Muscle layer of duodenum (tissue), 2 donors: ENCODE results near the gene FGF5.
"Not testable (repeated sequence)": the region's sequence is repeated elsewhere in the genome, so short reads cannot be mapped to it uniquely, and the experiment has no call there.

Experiments
- H3K27ac ChIP-seq: one replicate; pipeline ENCODE4 v1.7.0; 2013; ENCODE audit warnings: mild to moderate bottlenecking, low read length
- H3K27me3 ChIP-seq: one replicate; pipeline ENCODE4 v1.7.0; 2013; ENCODE audit warnings: low read depth, mild to moderate bottlenecking, control low read depth, low read length
- H3K36me3 ChIP-seq, 2 donors: one replicate each; pipeline ENCODE4 v1.7.0; 2013; ENCODE audit warnings: low read length in 2 of 2, control low read depth in 1 of 2, mild to moderate bottlenecking in 1 of 2; ENCODE audit not compliant: insufficient read depth in 2 of 2, control insufficient read depth in 1 of 2
- H3K4me1 ChIP-seq, 2 donors: one replicate each; pipeline ENCODE4 v1.7.0; 2013; ENCODE audit warnings: low read length in 2 of 2, mild to moderate bottlenecking in 2 of 2, control low read depth in 1 of 2, moderate library complexity in 1 of 2; ENCODE audit not compliant: insufficient read depth in 2 of 2, control insufficient read depth in 1 of 2
- H3K4me3 ChIP-seq, 2 donors: one replicate each; pipeline ENCODE4 v1.7.0; 2013; ENCODE audit warnings: low read length in 2 of 2, low read depth in 1 of 2, mild to moderate bottlenecking in 1 of 2
- H3K9me3 ChIP-seq, 2 donors: one replicate each; pipeline ENCODE4 v1.7.0; 2013; ENCODE audit warnings: low read length in 2 of 2, control low read depth in 1 of 2, mild to moderate bottlenecking in 1 of 2; ENCODE audit not compliant: control insufficient read depth in 1 of 2
- donor health status: healthy.

FGF5 gene

GRCh38 chr4:80315848-80316247 is 49.4 kb downstream of the FGF5 start:
- H3K27me3 ChIP-seq, H3K27ac ChIP-seq, H3K9me3 ChIP-seq, H3K36me3 ChIP-seq, H3K4me1 ChIP-seq, H3K4me3 ChIP-seq: not testable (repeated sequence)

GRCh38 chr4:80321341-80321740 is 54.9 kb downstream of the FGF5 start:
- H3K27me3 ChIP-seq = no peaks in the 10 kb centered on the region
- H3K36me3 ChIP-seq = no peaks in the 10 kb centered on the region
- no peak overlapping the region for H3K4me3 ChIP-seq
- H3K4me1 ChIP-seq = peaks cover 0 to 2% of the 10 kb centered on the region in 2 donors
- H3K9me3 ChIP-seq = no peaks in the 10 kb centered on the region
- H3K27ac ChIP-seq = no peak overlapping the region

GRCh38 chr4:80321776-80322175 is 55.3 kb downstream of the FGF5 start:
- H3K27ac ChIP-seq = no peak overlapping the region
- H3K27me3 ChIP-seq = no peaks in the 10 kb centered on the region
- no peaks in the 10 kb centered on the region for H3K9me3 ChIP-seq

GRCh38 chr4:80322716-80323115 is 56.3 kb downstream of the FGF5 start:
- Histone ChIP-seq H3K27me3 (no peaks in the 10 kb centered on the region), H3K27ac (no peak overlapping the region), H3K4me1 (peaks cover 0 to 2% of the 10 kb centered on the region in 2 donors), H3K9me3 (no peaks in the 10 kb centered on the region), H3K36me3 (no peaks in the 10 kb centered on the region), H3K4me3 (no peak overlapping the region)

More at GRCh38 chr4:80321776-80322175, 55.3 kb downstream of the FGF5 start:
- peaks cover 0 to 2% of the 10 kb centered on the region in 2 donors for H3K4me1 ChIP-seq
- H3K4me3 ChIP-seq = no peak overlapping the region
- no peaks in the 10 kb centered on the region for H3K36me3 ChIP-seq

GRCh38 chr4:80324171-80324570 is 57.7 kb downstream of the FGF5 start:
- peaks cover 0 to 2% of the 10 kb centered on the region in 2 donors for H3K4me1 ChIP-seq
- no peak overlapping the region for H3K27ac ChIP-seq
- no peaks in the 10 kb centered on the region for H3K36me3 ChIP-seq
- no peaks in the 10 kb centered on the region for H3K27me3 ChIP-seq
- H3K9me3 ChIP-seq = no peaks in the 10 kb centered on the region
- no peak overlapping the region for H3K4me3 ChIP-seq

GRCh38 chr4:80331693-80332092 is 65.2 kb downstream of the FGF5 start:
- no peak overlapping the region for H3K27ac ChIP-seq
- no peaks in the 10 kb centered on the region for H3K27me3 ChIP-seq

GRCh38 chr4:80333121-80333520 is 66.7 kb downstream of the FGF5 start:
- Histone ChIP-seq H3K27ac (no peak overlapping the region), H3K4me1 (no peaks in the 10 kb centered on the region), H3K9me3 (no peaks in the 10 kb centered on the region), H3K27me3 (no peaks in the 10 kb centered on the region), H3K4me3 (no peak overlapping the region), H3K36me3 (no peaks in the 10 kb centered on the region)

More at GRCh38 chr4:80331693-80332092, 65.2 kb downstream of the FGF5 start:
- Histone ChIP-seq H3K9me3 (no peaks in the 10 kb centered on the region), H3K4me1 (no peaks in the 10 kb centered on the region), H3K4me3 (no peak overlapping the region), H3K36me3 (no peaks in the 10 kb centered on the region)

- no peaks in the 10 kb centered on the region for H3K27me3 ChIP-seq
- H3K36me3 ChIP-seq = no peaks in the 10 kb centered on the region
- H3K9me3 ChIP-seq = no peaks in the 10 kb centered on the region
- H3K27ac ChIP-seq = no peak overlapping the region
- H3K4me3 ChIP-seq = no peak overlapping the region
- no peaks in the 10 kb centered on the region for H3K4me1 ChIP-seq
Measured at GRCh38 chr4:80334568-80334967, 68.1 kb downstream of the FGF5 start.

GRCh38 chr4:80335226-80335553 is 68.7 kb downstream of the FGF5 start:
- H3K4me1 ChIP-seq = no peaks in the 10 kb centered on the region
- H3K4me3 ChIP-seq = peak overlapping the region; percentile 87 to 95
- no peaks in the 10 kb centered on the region for H3K36me3 ChIP-seq
- no peak overlapping the region for H3K27ac ChIP-seq
- no peaks in the 10 kb centered on the region for H3K9me3 ChIP-seq
- H3K27me3 ChIP-seq = no peaks in the 10 kb centered on the region

GRCh38 chr4:80335554-80336358 is 69.3 kb downstream of the FGF5 start, which contains the start of gene CFAP299:
TSS of gene CFAP299 (plus strand) at chr4:80335730.
- Histone ChIP-seq H3K36me3 (no peaks in the 10 kb centered on the region), H3K27me3 (no peaks in the 10 kb centered on the region), H3K9me3 (no peaks in the 10 kb centered on the region), H3K4me3 (peak within 1 kb of the TSS; percentile 87 to 95), H3K27ac (no peak within 1 kb of the TSS), H3K4me1 (no peaks in the 10 kb centered on the region)

- no peaks in the 10 kb centered on the region for H3K4me1 ChIP-seq
- H3K36me3 ChIP-seq = no peaks in the 10 kb centered on the region
- peak overlapping the region in 1 of 2 donors; percentile 95 for H3K4me3 ChIP-seq
- H3K27me3 ChIP-seq = no peaks in the 10 kb centered on the region
- peaks cover 0 to 1% of the 10 kb centered on the region in 2 donors for H3K9me3 ChIP-seq
- no peak overlapping the region for H3K27ac ChIP-seq
Measured at GRCh38 chr4:80336582-80336981, 70.1 kb downstream of the FGF5 start.

- Histone ChIP-seq H3K27ac (no peak overlapping the region), H3K9me3 (peaks cover 0 to 11% of the 10 kb centered on the region in 2 donors), H3K36me3 (no peaks in the 10 kb centered on the region), H3K4me1 (no peaks in the 10 kb centered on the region), H3K4me3 (no peak overlapping the region), H3K27me3 (no peaks in the 10 kb centered on the region)
Measured at GRCh38 chr4:80340036-80340435, 73.6 kb downstream of the FGF5 start.
